Activated CD4-positive, alpha-beta T cell treated with anti-CD3 and anti-CD28 coated beads for 1 hour (primary cell): Measurements from ENCODE around the gene PKNOX2.

Experiments used
- DNase-seq: peaks from one replicate; pipeline ENCODE4 v3.0.0-alpha.2; 2020

The PKNOX2 gene

DNA sequence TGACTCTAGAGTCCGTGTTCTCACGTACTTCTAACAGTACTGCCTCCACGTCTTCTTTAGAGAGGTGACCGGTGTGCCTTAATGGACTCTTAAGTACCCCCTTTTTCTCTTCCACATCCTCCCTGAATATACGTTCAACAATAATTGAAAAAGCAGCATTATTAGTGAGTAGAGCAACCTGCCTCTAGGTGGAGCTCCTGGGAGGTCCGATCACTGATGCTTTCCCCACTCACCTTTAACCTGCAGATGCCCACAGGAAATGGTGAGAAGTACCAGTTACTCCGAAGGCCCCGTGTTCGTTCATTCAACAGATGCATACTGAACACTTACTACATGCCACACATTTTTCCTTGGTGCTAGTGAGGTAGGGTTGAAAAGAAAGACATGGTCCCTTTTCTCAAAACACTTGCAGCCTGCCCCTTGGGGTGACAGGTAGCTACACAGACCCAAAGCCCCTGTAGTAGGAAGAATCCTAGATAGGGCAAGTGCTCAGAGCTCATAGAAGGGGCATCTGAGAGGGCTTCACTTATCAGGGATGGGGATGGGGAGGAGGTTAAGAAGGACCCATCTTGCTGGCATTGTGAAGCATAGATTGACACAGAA is 258.8 kb downstream of the PKNOX2 start:
- no peak for DNase-seq

DNA sequence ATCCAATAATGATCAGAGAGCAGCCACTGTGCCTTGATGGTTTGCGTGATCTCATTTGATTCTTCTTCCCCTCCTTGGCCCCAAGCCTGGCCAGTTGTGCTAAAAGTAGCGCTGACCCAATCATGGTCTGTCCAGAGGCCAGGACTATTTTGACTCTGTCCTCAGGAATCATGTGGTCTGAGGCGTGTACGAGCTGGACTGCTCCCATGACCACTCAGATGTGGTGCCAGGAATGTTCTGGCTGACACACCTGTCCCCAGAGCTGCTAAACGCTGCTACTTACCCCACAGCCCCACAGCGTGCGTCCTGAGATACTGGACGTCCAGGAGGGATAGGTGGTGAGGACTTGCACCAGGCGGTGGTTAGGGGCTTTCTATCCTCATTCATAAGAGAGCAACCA is 261.1 kb downstream of the PKNOX2 start:
- no peak for DNase-seq

DNA sequence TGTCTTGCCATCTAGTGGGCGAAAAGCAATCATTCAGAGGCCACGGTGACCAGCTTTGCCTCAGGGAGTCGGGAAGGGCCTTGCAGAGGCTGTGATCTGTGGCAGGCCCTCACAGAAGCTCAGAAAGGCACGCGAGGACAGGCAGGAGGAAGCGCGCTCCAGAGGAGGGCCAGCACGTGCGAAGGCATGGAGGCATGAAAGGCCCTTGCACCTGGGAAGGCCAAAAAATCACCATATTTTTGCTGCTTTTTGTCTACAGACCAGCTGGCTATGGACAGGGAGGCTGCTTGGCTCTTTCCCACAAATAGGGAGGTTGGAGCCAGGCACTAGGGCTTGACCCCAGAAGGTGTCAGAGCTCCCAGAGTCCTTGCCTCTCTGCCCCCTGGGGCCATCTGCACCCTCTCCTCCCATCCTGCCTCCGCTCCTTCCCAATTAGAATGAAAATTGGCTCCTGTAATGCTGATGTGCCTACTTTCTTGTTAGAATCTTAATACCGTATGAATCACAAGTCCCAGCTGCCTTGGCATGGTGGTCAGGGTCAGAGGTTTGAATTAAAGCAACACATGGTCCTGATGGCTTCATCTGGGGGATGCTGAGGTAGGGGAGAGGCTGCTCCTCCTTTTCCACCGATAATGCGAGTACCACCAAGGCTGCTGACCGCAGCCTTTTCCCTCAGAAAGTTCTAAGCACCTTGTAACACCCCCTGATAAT is 262.4 kb downstream of the PKNOX2 start:
- no peak for DNase-seq

DNA sequence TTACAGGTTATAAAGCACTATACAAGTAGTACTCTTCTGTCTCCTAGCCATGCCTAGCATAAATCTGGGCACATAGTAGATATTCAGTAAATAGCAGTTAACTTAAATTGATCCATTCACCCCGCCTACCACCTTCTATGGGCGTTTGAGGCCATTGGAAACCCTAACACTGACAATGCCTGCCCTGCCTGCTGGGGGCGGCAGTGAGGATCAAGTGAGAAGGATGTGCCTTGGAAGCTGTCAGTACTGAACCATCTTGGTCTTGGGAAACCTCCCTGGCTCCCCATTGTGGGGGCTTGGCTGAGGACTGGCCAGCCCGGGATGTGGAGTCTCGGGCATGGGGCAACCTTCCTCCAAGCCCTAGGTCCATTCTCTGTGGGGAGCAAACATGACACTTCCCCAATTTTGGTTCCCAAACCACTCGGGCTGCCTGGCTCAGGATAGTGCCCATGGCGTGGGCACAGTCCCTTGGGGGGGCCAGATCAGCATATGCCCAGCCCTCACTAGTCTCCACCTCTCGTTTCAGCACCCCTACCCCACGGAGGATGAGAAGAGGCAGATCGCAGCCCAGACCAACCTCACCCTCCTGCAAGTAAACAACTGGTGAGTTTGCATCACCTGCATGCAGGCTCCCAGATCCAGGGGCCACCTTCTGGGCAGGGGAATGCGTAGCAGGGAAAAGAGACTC is 264.1 kb downstream of the PKNOX2 start:
- no peak for DNase-seq

DNA sequence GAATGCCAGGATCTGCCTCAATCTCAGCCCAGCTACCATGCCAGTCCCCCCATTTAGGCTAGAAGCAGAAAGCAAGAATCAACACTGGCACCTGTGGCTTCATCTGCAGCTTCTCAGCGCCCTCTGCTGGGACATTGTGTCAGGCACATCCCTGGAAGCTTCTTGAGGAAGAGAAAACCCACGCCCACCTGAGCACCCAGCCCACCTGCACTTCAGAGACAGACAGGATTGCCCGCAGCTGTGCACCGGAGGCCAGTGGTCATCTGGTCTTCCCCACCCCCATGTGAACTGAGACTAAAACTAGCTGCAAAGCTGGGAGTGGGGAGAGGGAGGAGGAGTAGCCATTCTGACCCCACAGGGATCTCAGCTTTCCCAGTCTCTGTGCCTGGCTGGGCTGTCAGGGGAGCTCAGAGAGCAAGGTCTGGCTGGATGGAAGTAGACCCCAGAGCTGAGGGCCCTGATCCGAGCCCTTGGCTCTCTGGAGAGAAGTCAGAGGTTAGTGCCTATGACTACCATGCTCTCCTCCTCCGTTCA is 264.7 kb downstream of the PKNOX2 start:
- DNase-seq, result no peak

DNA sequence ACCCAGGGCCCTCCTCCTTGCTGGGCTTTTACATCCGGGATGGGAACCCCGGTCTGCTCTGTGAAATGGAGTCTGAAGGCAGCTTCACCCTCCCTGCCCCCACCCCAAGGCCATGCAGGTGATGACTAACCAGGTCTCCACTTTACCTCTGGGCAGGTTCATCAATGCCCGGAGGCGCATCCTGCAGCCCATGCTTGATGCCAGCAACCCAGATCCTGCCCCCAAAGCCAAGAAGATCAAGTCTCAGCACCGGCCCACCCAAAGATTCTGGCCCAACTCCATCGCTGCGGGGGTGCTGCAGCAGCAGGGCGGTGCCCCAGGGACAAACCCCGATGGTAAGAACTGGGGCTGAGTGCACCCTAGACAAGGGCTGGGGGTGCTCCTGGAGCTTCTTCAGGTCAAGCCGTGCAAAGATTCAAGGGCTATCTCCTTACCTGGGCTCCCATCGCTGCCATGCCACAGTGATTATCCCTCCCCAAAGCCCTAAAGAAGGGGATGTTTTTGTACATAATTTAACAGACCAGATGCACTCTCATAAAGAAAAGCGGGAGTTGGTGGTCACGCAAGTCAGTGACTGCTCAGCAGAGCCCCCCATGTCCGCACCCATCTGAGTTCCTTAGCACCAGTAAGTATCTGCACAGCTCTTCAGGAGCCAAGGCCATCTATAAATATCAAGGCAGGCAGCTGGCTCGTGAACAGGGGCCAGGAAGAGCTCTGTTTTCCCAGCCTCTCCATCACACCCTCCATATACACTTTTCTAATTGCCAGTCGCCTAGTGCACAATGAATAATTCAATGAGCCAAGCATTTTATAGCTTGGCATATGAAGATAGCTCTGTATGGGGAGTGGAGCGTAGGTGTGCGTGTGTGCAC is 265.5 kb downstream of the PKNOX2 start:
- no peak for DNase-seq

DNA sequence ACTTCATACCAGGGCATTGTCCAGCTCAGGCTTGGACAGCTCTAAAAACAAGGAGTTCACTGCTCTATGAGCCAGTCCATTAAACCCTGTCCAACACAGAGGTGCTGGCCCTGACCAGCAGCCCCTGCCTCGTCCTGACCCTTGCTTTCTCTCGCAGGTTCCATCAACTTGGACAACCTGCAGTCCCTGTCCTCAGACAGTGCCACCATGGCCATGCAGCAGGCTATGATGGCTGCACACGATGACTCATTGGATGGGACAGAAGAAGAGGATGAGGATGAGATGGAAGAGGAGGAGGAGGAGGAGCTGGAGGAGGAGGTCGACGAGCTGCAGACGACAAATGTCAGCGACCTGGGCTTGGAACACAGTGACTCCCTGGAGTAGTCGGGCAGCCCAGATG is 266.5 kb downstream of the PKNOX2 start:
- no peak for DNase-seq

DNA sequence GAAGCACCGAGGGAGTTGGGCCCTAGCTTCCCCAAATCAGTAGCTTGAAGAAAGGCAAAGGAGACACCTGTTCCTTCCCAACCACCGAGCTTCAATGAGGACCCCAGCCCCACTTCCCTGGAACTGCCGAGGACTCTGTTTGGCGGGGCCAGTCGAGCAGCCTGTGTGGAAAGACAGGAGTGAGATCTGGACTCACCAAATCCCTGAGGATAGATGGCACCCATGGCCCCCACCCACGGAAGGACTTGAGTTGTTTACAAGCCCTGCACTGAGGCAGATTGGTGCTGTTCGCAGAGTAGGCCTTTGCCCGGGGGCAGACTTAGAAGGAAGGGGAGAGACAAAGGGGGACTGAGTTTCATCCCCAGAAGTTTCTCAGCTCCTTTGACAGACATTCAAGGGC is 266.9 kb downstream of the PKNOX2 start:
- DNase-seq, result no peak

DNA sequence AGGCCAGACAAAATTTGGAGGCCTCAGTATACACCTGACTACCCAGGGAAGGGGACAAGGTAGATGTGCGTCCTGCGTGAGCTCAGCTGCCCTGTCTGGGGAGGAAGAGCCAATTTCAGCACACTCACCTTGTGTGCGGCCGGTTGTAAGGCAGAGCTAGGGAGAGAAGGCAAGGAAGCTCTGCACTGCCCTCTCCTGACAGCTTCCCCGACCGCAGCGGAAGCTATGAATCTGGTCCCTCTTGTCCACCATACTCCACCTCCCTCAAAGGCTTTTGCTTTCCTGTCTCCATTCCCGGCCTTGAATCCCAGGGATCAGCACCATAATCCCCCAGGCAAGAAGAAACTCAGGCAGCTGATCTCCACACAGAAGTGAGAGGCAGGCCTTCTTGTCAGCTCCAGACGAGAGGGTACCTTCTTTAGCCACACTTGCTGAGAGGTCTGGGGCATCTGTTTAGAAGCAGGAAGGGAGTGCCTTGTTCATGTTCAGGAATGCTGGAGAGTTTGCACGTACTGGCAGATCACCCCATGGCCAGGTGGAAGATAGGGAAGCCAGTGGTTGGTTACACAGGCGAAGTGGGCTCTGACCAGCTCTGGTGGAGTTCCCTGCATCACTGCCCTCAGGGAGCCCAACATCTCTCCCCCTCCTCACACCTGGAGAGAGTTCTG is 269.0 kb downstream of the PKNOX2 start:
- no peak for DNase-seq

DNA sequence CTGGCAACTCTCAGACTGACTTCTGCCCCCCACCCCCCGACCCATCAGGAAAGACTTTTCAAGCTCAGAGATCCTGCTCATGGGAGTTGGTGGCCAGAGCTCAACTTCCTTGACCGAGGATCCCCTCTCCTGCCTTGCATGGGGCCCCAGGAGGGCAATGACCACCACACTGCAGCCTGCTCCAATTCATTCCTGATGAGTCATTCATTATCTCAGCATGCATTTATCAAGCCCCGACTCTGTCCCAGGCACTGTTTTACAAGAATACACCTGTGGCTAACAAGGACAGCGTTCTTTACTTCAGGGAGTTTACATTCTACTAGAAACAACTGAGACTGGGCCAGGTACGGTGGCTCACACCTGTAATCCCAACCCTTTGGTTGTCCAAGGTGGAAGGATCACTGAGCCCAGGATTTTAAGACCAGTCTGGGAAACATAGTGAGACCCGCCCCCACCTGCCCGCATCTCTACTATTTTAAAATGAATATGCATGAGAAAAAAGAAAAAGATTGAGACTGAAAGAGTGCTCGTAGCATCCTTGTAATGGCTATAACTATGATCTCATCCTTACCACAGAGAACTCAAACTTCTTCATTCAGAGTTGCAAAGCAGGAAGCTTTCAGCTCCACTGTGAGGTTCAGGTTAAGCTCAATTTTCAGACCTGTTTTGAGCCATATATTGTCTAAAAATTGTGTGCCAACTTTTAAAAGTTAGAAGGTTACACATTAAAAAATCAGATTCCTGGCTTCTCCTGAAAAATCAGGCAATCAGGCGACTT is 271.1 kb downstream of the PKNOX2 start:
- DNase-seq, result no peak

DNA sequence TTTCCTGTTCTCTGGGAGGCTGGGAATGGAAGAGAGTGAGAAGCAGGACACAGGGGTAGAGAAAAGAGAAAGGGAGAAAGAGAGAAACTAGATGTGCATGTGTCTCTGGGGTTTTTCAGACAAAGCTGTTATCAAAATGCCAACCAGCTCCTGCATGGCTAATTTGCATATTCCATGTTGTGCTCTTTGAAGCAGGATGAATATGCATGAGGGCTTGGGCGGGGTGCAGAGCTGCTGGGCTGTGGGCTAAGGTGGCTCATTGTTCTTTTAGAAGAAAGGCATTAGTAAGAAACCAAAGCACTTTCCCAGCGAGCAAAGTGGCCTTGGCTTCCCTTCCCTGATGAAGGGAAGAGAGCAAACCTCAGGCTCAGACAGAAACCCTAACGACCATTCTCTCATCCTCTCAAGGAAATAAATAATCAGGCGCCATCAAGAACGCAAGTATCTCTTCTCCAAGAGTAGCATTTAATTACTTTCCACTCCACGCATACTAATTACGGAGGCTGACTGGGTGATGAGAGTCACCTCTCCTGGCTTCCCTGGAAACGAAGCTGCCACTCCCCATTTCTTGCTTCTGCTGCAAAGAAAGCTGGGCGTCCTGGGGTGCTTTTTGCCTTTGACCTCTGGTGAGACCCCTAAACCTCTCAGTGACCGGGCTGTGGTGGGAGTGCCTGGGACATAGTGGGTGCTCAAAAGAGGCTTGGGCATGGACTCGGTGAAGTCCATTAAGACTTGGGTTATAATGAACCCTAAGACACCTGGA is 277.3 kb downstream of the PKNOX2 start:
- DNase-seq, result no peak

DNA sequence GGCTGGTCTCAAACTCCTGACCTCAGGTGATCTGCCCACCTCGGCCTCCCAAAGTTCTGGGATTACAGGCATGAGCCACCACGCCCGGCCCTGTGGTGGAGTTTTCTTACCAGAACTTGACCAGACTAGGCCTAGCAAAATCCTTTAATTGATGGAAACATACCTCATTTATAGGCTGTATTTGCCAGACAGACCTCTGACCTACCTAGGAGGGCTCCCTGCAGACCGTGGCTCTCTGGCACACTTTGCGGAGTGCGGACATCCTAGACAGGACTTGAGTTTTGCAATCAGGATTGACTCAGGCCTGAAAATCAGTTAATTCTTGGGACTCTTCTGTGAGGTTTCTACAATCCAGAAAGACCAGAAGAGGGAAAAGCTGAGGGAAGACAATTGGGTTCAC is 278.4 kb downstream of the PKNOX2 start:
- no peak for DNase-seq

DNA sequence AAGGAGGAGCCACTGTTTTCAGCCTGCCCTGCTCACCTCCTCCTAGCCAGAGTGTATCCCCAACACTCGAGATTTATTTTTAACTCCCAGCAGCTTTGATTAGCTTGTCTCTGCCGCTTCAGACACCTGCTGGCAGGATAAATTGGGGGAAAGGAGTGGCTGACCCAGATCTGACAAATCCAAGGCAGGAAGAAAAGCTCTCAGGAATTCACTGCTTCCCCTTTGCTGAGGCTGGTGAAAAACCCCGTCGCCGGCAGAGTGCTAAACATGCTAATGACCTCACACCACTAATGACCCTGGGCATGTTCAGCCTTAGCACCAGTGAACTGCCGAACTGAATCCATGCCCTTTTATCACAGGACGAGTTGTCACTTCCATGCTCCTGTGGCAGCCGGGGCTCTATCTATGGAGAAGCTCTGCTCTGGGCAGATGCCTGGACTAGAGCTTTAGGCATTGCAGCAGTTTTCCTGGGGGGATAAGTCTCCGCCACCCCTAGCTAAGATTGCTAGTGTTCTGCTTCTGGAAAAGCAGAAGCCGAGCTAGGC is 279.3 kb downstream of the PKNOX2 start:
- DNase-seq, result no peak

DNA sequence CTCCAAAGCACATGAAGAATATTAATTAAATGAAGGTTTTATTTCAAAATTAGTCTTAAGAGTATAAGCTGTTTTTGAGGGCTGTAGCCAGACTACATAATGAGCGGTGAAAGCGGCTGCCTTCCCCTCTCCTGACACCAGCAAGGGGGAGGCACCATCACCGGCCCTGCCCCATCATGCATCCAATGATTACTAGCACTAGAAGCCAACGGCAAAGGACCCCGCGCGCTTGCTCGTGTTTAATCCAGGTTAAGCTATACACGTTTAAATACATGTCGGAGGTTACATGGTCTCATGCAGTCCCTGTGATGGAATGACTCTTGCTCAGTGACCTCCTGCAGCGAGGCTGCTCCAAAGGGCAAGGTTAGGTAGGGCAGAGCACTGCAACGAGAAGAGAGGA is 281.2 kb downstream of the PKNOX2 start:
- DNase-seq, result no peak

DNA sequence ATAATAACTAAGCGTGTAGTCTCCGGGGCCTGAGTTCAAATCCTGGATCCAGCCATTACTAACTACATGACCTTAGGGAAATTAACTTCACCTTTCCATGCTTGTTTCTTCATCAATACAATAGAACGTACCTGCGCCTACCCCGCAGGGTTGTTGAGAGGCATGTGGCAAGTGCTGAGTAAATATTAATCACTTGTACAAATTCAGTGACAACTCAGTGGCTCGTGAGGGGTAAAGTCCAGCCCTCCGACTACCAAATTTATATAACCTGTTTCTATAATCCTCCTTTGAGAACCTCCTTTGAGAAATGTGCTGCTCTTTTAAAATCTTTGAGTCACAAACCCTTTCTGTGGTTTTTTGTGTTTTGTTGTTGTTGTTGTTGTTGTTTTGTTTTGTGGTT is 281.7 kb downstream of the PKNOX2 start:
- DNase-seq, result no peak

DNA sequence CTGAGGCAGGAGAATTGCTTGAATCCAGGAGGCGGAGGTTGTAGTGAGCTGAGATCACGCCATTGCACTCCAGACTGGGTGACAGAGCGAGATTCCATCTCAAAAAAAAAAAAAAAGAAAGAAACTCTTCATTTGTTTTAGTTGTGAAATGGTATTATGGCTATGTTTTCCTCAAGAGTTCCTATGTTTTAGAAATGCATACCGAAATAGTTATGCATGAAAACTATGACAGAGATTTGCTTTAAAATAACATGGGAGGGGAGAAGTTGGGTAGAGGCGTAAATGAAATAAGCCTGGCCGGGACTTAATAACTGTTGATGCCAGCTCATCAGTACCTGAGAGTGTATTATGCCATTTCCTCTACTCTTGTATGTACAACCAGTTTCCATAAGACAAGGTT is 283.2 kb downstream of the PKNOX2 start:
- DNase-seq, result no peak

DNA sequence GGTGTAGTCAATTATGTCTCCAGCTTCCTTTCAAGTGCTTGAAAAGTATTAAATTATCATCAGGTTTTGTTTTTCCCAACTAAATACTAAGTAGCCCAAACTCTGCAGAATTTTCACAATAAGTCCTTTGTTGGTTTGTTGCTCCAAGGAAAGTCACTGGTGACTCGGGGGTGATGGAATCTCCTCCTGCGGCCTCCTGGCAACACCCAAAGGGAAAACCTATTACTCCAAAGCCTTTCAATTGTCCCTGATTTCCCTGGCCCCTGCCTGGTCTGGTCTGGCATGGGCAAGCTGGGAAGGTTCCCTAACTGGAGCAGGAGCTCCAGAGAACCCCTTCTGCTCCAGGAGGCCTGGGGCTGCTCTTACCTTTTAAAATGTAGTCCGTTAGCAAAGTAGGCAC is 283.6 kb downstream of the PKNOX2 start:
- no peak for DNase-seq

DNA sequence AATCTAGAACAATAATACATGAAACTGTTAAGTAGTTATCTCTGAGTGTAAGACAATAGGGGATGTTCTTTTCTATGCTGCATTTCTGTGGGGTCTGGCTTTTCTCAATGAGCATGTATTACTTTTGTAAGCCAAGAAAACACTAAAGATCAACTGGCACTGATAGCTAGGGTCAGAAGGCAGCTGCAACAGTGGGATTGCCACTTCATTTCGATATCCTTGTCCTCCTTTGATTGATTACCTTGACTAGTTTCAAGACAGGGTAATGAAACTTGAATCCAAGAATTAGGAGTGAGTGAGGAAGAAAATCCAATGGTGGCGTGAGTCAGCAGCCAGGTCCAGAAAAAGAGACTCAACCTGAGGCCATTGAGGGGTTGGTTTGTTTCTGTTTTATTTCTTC is 285.0 kb downstream of the PKNOX2 start:
- DNase-seq, result no peak

DNA sequence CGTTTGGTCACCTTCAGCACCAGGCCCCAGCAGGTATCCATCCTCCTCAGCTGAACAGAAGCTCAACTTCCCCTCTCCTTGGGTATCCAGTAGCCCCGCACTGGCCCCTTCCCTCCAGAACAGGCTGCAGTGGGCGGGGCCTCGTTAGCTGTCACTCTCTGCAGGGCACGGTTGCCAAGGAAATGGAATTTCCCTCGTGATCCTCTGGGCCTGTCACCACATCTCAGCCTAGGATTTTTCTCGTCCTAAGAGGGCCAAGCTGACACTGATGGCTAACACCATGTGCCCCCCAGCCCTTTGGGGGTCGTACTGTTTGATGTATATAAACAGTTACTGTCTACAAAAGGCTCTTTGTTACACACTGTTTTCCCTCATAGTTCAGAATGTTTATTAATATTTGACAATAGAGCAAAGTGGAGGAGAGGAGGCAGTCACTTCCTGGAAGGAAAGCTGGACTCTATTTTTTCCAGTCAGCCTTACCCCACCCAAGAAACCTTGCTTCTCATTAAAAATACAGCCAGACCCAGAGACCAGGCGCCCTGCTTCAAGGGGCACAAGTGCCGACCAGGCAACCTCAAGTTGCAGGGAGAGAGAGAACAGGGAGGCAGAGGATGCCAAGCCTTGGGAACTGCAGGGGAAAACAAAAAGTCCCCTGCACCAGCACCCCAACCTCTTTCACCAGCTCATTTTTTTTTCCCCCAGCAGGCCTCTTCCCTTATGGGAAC is 287.0 kb downstream of the PKNOX2 start:
- no peak for DNase-seq

DNA sequence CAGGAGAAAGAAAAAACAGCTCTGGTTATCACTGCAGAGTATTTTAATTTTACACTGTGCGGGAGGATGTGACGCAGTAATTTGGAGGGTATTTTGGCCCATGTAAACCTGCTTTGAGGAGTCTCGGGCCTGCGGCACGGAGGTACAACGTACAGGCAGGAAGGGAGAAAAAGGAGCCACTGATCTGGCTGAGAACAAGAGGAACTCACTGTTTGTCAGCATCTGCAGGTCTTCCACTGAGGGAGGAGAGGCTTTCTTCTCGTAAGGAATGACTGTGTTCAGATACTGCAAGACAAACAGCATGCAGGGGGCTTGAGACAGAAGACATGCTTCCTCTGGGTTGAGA is 287.5 kb downstream of the PKNOX2 start:
- DNase-seq, result no peak
